ENCODE data around the gene TNFRSF25. TPM values are rescaled to one million over a fixed set of nuclear protein-coding genes. Genes with fewer than 3 reads are reported as not detected.

Gene TNFRSF25
- total RNA-seq, 4 donors from 2014 or later = 4.2 to 11.2 (median 8.8) TPM

DNA sequence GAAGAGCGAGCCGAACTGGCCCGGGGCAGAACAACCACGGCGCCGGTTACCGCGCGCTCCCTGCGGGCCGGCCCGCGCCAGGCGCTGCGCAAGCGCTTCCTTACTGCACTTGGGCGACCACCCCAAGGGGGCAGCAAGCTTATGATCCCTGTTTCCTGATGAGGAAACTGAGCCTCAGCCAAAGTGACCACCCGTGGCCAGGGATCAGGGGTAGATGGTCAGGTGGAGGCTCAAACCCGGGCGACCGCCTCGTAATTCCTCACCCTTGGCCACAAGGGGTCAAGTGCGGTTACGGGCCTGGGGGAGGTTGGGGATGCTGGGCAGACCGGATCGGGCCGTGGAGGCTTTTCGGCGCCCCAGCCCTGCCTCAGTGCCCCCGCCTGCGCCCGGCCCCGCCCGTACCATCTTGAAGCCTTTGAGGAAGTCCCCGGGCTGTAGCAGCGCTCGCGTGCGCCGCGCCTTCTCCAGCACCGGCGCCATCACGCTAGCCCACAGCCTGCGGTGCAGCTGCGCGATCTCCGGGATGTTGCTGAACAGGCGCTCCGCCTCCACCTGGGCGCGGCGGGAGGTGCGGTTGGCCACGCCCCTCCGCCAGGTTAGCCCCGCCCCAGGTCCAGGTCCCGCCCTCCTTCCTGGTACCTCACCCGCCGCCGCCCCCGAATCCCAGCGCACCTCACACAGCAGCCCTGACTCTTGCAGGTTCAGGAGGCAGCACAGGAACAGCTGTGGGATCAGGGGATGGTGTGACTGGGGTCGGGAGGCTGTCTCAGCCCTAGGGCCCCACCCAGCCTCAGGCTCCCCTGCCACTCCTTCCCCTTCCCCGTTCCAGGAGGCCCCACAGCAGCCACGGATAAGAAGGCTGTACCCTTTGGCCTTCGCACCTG lies 5.4 kb upstream of the TNFRSF25 start:
- H3K27ac ChIP-seq = no peak overlapping the region
- no peaks in the 10 kb centered on the region for H3K4me1 ChIP-seq
- H3K4me3 ChIP-seq = no peak overlapping the region
- ATAC-seq = no peak
- H3K36me3 ChIP-seq = peaks cover 0 to 82% of the 10 kb centered on the region in 2 donors
- TF ChIP-seq, protein P1, sequence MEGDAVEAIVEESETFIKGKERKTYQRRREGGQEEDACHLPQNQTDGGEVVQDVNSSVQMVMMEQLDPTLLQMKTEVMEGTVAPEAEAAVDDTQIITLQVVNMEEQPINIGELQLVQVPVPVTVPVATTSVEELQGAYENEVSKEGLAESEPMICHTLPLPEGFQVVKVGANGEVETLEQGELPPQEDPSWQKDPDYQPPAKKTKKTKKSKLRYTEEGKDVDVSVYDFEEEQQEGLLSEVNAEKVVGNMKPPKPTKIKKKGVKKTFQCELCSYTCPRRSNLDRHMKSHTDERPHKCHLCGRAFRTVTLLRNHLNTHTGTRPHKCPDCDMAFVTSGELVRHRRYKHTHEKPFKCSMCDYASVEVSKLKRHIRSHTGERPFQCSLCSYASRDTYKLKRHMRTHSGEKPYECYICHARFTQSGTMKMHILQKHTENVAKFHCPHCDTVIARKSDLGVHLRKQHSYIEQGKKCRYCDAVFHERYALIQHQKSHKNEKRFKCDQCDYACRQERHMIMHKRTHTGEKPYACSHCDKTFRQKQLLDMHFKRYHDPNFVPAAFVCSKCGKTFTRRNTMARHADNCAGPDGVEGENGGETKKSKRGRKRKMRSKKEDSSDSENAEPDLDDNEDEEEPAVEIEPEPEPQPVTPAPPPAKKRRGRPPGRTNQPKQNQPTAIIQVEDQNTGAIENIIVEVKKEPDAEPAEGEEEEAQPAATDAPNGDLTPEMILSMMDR (IDR thresholded peaks at IDR 0.05) = no peak
- TF ChIP-seq EP300 (IDR thresholded peaks at IDR 0.05) = no peak
- TF ChIP-seq POLR2A (IDR thresholded peaks at IDR 0.05) = no peak
- no peak for TF ChIP-seq POLR2AphosphoS5 (IDR thresholded peaks at IDR 0.05)
- peaks cover 18% of the 10 kb centered on the region for H3K27me3 ChIP-seq
- H3K9me3 ChIP-seq = no peaks in the 10 kb centered on the region
- 74% methylated on average over 13 of the region's 67 CpGs; no CpG with 5 or more reads in 1 of the 2 donors for WGBS, 2 donors (ENCODE audit: low coverage in 1 of 2)

DNA sequence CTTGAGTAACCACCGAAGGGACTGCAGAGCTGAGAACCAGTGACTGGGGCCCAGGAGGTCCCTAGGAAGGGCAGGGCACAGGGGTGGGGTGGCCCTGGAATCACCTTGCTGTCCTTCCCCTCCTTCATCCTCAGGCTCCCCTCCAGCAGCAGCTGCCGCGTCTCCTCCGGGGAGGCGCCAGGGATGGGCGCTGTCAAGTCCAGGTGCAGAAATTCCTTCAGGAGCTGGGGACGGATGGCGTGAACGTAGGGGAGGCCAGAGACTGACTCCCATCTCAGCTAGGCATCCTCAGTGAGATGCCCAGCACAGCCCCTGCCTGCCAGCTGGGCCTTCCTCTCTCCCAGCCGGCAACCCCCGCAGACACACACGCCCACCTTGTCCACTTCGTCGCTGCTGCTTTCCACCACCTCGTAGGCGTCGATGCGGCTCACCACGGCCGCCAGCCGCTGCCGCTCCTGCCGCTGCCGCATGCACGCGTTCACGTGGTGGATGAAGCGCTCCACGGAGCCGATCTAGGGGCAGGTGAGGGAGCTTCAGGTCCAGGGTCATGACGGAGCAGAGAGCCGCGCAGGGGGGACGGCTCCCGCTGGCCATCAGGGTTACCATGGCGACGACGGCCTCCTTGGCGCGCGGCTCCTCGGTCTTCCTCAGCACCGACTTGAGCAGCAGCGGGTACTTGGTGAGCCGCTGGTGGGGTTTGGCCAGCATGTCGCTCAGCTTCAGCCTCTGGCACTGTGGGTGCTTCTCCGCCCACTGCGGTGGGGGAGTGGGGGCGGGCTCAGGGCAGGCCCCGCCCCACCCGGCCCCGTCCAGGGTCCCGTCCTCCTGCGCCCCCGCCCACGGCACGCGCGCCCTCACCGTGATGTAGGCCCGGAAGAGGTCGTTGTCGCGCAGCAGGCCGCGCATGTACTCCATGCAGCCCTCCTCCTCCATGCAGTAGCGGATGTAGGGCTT lies 4.4 kb upstream of the TNFRSF25 start:
- no peak for ATAC-seq
- H3K27me3 ChIP-seq = peaks cover 28% of the 10 kb centered on the region
- TF ChIP-seq, protein P1 (IDR thresholded peaks at IDR 0.05) = no peak
- TF ChIP-seq EP300 (IDR thresholded peaks at IDR 0.05) = no peak
- no peak for TF ChIP-seq POLR2A (IDR thresholded peaks at IDR 0.05)
- TF ChIP-seq POLR2AphosphoS5 (IDR thresholded peaks at IDR 0.05) = no peak
- H3K36me3 ChIP-seq = peaks cover 0 to 82% of the 10 kb centered on the region in 2 donors
- no peaks in the 10 kb centered on the region for H3K9me3 ChIP-seq
- H3K4me3 ChIP-seq = no peak overlapping the region
- H3K4me1 ChIP-seq = no peaks in the 10 kb centered on the region
- no peak overlapping the region for H3K27ac ChIP-seq
- 79 to 80% methylated on average over 1 to 10 of the region's 67 CpGs for WGBS, 2 donors (ENCODE audit: low coverage in 1 of 2)

DNA sequence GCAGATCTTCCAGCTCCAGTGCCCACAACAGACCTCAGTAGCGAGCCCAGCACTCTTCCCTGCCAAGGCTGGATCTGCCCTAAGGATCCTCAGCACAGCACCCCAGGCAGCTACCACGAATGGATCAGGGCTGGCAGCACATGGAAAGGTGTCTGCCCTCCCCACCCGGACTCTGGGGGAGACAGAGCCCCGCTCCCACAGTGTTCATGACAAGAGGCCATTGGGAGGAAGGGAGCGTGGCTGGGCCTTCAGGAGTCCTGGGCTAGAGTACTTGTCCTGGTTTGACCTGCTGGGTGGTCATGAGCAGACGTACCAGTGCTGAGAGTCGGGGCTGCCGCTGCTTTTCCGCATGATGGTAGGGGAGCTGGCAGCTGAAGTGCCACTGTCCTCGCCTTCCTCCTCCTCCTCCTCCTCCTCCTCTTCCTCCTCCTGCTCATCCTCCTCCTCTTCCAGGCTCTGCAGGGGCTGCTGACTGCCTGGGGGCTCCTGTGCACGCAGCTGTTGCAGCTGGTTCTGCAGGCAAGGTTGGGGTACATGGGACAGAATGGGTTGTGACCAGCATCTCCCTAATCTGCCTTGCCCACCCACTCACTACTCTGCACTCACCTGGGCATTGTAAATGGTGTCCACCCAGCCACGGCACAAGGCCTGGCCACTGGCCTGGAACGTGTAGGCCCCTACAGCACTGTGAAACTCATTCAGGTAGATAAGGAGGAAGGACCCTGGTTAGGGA lies 2.9 kb upstream of the TNFRSF25 start:
- peaks cover 0 to 71% of the 10 kb centered on the region in 2 donors for H3K36me3 ChIP-seq
- no peak for ATAC-seq
- TF ChIP-seq, protein P1 (IDR thresholded peaks at IDR 0.05) = no peak
- TF ChIP-seq EP300 (IDR thresholded peaks at IDR 0.05) = no peak
- TF ChIP-seq POLR2A (IDR thresholded peaks at IDR 0.05) = no peak
- no peak for TF ChIP-seq POLR2AphosphoS5 (IDR thresholded peaks at IDR 0.05)

DNA sequence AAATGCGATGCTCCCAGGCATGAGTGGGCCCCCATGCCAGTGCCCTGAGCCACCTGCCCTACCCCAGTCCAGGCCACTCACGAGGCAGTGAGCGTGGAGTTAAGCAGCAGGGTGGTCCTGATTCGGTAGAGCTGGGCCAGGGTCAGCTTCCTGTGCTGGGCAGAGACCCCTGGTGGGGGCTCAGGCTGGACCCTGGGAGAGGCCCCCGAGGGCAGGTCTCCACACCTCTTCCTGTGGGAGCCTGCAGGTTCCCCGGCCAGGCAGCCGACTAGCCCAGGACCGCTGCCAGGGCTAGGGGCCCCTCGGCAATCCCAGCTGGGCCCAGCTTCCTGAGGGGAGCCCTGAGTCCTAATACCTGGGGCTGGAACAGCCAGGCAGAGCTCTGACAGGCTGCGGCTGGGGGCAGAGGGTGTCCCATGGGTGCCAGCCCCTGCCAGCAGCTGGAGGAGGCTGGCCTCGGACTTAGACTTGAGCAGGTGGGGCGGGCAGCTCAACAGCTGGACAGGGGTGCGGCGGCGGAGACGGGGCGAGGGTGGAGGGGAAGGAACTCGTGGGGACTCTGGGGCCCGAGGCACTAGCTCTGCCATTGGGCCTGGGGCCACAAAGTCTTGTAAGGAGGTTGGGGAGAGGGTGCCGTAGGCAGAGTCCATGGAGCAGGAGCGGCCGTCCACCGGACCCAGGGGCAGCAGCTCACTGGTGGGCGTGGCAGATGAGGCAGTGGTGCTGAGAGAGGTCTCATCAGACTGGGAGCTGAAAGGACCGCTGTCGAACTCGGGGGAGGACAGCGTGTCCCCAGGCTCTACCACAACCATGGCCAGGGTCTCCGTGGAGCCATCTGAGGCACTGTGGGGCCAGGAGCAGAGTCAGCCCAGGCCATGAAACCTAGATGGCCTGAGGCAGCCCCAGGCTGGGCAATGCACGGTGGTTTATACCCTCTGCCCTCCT lies 2.0 kb upstream of the TNFRSF25 start:
- H3K36me3 ChIP-seq = peaks cover 0 to 62% of the 10 kb centered on the region in 2 donors
- WGBS, 2 donors (ENCODE audit: low coverage in 1 of 2) = 71% methylated on average over 1 of the region's 30 CpGs; no CpG with 5 or more reads in 1 of the 2 donors
- ATAC-seq = no peak

More for the DNA sequence above, 2.9 kb upstream of the TNFRSF25 start:
- Histone ChIP-seq H3K27ac (no peak overlapping the region), H3K27me3 (peaks cover 42% of the 10 kb centered on the region), H3K4me1 (no peaks in the 10 kb centered on the region), H3K9me3 (no peaks in the 10 kb centered on the region), H3K4me3 (no peak overlapping the region)
- WGBS, 2 donors (ENCODE audit: low coverage in 1 of 2) = 82 to 83% methylated on average over 2 of the region's 13 CpGs

More for the DNA sequence above, 2.0 kb upstream of the TNFRSF25 start:
- peaks cover 45% of the 10 kb centered on the region for H3K27me3 ChIP-seq
- H3K4me1 ChIP-seq = no peaks in the 10 kb centered on the region
- H3K9me3 ChIP-seq = no peaks in the 10 kb centered on the region
- TF ChIP-seq EP300 (IDR thresholded peaks at IDR 0.05) = no peak
- no peak for TF ChIP-seq POLR2A (IDR thresholded peaks at IDR 0.05)
- TF ChIP-seq, protein P1 (IDR thresholded peaks at IDR 0.05) = no peak
- TF ChIP-seq POLR2AphosphoS5 (IDR thresholded peaks at IDR 0.05) = no peak
- no peak overlapping the region for H3K27ac ChIP-seq
- no peak overlapping the region for H3K4me3 ChIP-seq
